IMR-90 (cell line): ENCODE results near the gene SIGLEC15. TPM values are rescaled to one million over a fixed set of nuclear protein-coding genes. Genes with fewer than 3 reads are reported as not detected.
A peak's percentile ranks its signal among the peaks of the same experiment; 100 is the strongest.
"Not testable (repeated sequence)": the region's sequence is repeated elsewhere in the genome, so short reads cannot be mapped to it uniquely, and the experiment has no call there.

ENCODE experiments used
- ATAC-seq: fragments of 200-7000 bp; cut with Tn5 transposase; 2 replicates; pipeline ENCODE4 v1.9.1; 2020; ENCODE audit warnings: low read depth, mild to moderate bottlenecking, moderate library complexity
- BruUV-seq: library from RNA; stranded (reverse); fragments of 400-500 nt; replicated peaks from 2 replicates; lab custom pipeline; 2021; lab: Mats Ljungman, UMichigan
- CTCF ChIA-PET: fragments of 300-600 bp; formaldehyde crosslinking; extraction: SDS; loops from one replicate; lab custom pipeline; 2021; ENCODE audit warnings: antibody characterized with exemption; lab: Yijun Ruan, JAX
- POLR2A ChIA-PET: fragments of 300-600 bp; sonication (Branson Sonifier 250); formaldehyde crosslinking; loops from one replicate; lab custom pipeline; 2022; ENCODE audit warnings: antibody characterized with exemption; ENCODE audit not compliant: unreplicated experiment; lab: Charles Lee
- DNase-seq: peaks from one replicate; pipeline ENCODE4 v3.0.0; 2013
- H2AFZ ChIP-seq: replicated peaks from 2 replicates; pipeline ENCODE3; 2013; ENCODE audit warnings: low read length, mild to moderate bottlenecking; ENCODE audit not compliant: poor library complexity
- H2AK5ac ChIP-seq: 2 replicates; pipeline ENCODE4 v1.6.1; 2013; ENCODE audit warnings: low read depth, low read length, inconsistent platforms
- H2AK9ac ChIP-seq: replicated peaks from 2 replicates; pipeline ENCODE3; 2013; ENCODE audit warnings: mild to moderate bottlenecking, low read depth, low read length, moderate library complexity; ENCODE audit not compliant: poor library complexity
- H2BK120ac ChIP-seq: 2 replicates; pipeline ENCODE4 v1.6.1; 2013; ENCODE audit warnings: low read depth, low read length, inconsistent platforms
- H2BK15ac ChIP-seq: 3 replicates; pipeline ENCODE4 v1.6.1; 2013; ENCODE audit warnings: low read depth, low read length, inconsistent platforms
- H2BK20ac ChIP-seq: 2 replicates; pipeline ENCODE4 v1.6.1; 2013; ENCODE audit warnings: low read depth, mild to moderate bottlenecking, inconsistent platforms, low read length, moderate library complexity
- H2BK5ac ChIP-seq: 2 replicates; pipeline ENCODE4 v1.6.1; 2013; ENCODE audit warnings: mild to moderate bottlenecking, low read depth, low read length, inconsistent platforms; ENCODE audit not compliant: poor library complexity, severe bottlenecking
- H3K14ac ChIP-seq: replicated peaks from 2 replicates; pipeline ENCODE4 v1.6.1; 2013; ENCODE audit warnings: low read depth, low read length, inconsistent platforms
- H3K18ac ChIP-seq: 2 replicates; pipeline ENCODE4 v1.6.1; 2013; ENCODE audit warnings: low read depth, low read length, control low read depth
- H3K23ac ChIP-seq: 2 replicates; pipeline ENCODE4 v1.6.1; 2013; ENCODE audit warnings: low read depth, low read length, inconsistent platforms
- H3K27ac ChIP-seq: 2 replicates; pipeline ENCODE4 v1.5.1; 2013; ENCODE audit warnings: mild to moderate bottlenecking, control low read depth, low read length; ENCODE audit not compliant: insufficient read depth
- H3K27me3 ChIP-seq: 2 replicates; pipeline ENCODE4 v1.6.1; 2013; ENCODE audit warnings: low read length; ENCODE audit not compliant: control insufficient read depth, insufficient read depth
- H3K36me3 ChIP-seq: 2 replicates; pipeline ENCODE4 v1.6.1; 2013; ENCODE audit warnings: low read length, mixed read lengths; ENCODE audit not compliant: control insufficient read depth, insufficient read depth
- H3K4ac ChIP-seq: 2 replicates; pipeline ENCODE4 v1.6.1; 2013; ENCODE audit warnings: low read depth, low read length, inconsistent platforms
- H3K4me1 ChIP-seq: 2 replicates; pipeline ENCODE4 v1.6.1; 2013; ENCODE audit warnings: low read length, mixed read lengths; ENCODE audit not compliant: control insufficient read depth, insufficient read depth
- H3K4me2 ChIP-seq: 2 replicates; pipeline ENCODE4 v1.6.1; 2013; ENCODE audit warnings: low read depth, mild to moderate bottlenecking, control low read depth, low read length, moderate library complexity
- H3K4me3 ChIP-seq: 2 replicates; pipeline ENCODE4 v1.5.1; 2013; ENCODE audit warnings: low read depth, mild to moderate bottlenecking, control low read depth, low read length, moderate library complexity; ENCODE audit not compliant: insufficient read depth
- H3K56ac ChIP-seq: 2 replicates; pipeline ENCODE4 v1.6.1; 2013; ENCODE audit warnings: low read length, inconsistent platforms; ENCODE audit not compliant: insufficient read depth; ENCODE audit errors: extremely low read depth
- H3K79me1 ChIP-seq, 2 experiments: 2 replicates each; pipeline ENCODE4 v1.6.1; 2013; ENCODE audit warnings: low read length in 2 of 2, inconsistent platforms in 1 of 2, low read depth in 1 of 2
- H3K9ac ChIP-seq: 2 replicates; pipeline ENCODE4 v1.6.1; 2013; ENCODE audit warnings: low read depth, low read length, control low read depth
- H3K9me1 ChIP-seq: 2 replicates; pipeline ENCODE4 v1.6.1; 2013; ENCODE audit warnings: low read length, inconsistent platforms; ENCODE audit not compliant: insufficient read depth
- H3K9me3 ChIP-seq: 2 replicates; pipeline ENCODE4 v1.6.1; 2013; ENCODE audit warnings: low read length; ENCODE audit not compliant: control insufficient read depth, insufficient read depth
- H4K20me1 ChIP-seq: 2 replicates; pipeline ENCODE4 v1.6.1; 2013; ENCODE audit warnings: low read length, inconsistent platforms; ENCODE audit not compliant: insufficient read depth
- H4K5ac ChIP-seq: 2 replicates; pipeline ENCODE4 v1.6.1; 2013; ENCODE audit warnings: mild to moderate bottlenecking, low read depth, low read length, control low read depth
- H4K8ac ChIP-seq, 2 experiments: 2 replicates each; pipeline ENCODE4 v1.6.1; 2013; ENCODE audit warnings: low read depth in 2 of 2, low read length in 2 of 2, control low read depth in 1 of 2, inconsistent platforms in 1 of 2
- H4K91ac ChIP-seq: 2 replicates; pipeline ENCODE4 v1.6.1; 2013; ENCODE audit warnings: low read depth, low read length, inconsistent platforms; ENCODE audit not compliant: insufficient read depth
- WGBS, 2 experiments: methylation state at CpG; one replicate each; pipeline versions ENCODE4 v1.1.5 to v1.1.7; 2013; ENCODE audit warnings: missing lambda C conversion rate in 2 of 2; ENCODE audit not compliant: insufficient read length in 1 of 2; ENCODE audit errors: extremely low coverage in 2 of 2; 5-methylcytosine and 5-hydroxymethylcytosine counted together
- dilution Hi-C: fragments of 300-500 bp; cut with HindIII; formaldehyde crosslinking; loops from one replicate; pipeline ENCODE4 v1.14.3; 2018; ENCODE audit warnings: low sequenced_read_pairs; ENCODE audit not compliant: unreplicated experiment
- in situ Hi-C: fragments of 300-500 bp; cut with MboI; formaldehyde crosslinking; loops from 3 replicates; pipeline ENCODE4 v1.14.3; 2019; ENCODE audit warnings: low sequenced_read_pairs, inconsistent platforms, mixed read lengths
- intact Hi-C: fragments of 100-400 bp; cut with micrococcal nuclease; formaldehyde crosslinking; loops from 2 replicates; pipeline ENCODE4 v1.10.0; 2022
- polyA plus RNA-seq, 3 experiments: library from polyadenylated mRNA; depleted of rRNA; stranded (reverse); fragments of >200 nt; gene quantifications; 2 replicates each; pipeline ENCODE4 v1.2.3, GENCODE V29; 2012; ENCODE audit warnings: low replicate concordance in 1 of 3
- total RNA-seq: library from RNA; depleted of rRNA; stranded (reverse); fragments of >200 nt; gene quantifications from 2 replicates; pipeline ENCODE4 v1.2.3, GENCODE V29; 2012

SIGLEC15 gene
- total and polyA plus RNA-seq, 2 of the 4 experiments (the other 2 are of a cell fraction): 1.1 to 1.8 TPM

DNA sequence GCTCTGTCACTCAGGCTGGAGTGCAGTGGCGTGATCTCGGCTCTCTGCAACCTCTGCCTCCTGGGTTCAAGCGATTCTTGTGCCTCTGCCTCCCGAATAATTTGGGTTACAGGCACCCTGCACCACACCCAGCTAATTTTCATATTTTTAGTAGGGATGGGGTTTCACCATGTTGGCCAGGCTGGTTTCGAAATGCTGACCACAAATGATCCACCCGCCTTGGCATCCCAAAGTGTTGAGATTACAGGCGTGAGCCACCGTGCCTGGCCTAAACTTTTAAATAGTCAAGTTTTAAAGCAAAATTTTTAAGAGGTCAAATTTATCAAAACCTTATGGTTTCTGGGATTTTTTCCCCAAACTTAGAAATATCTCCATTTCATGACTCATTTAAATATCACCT, 6.7 kb upstream of the SIGLEC15 start:
- H3K23ac ChIP-seq, H3K56ac ChIP-seq, H2AK5ac ChIP-seq, H3K4me2 ChIP-seq, H4K5ac ChIP-seq, H2BK5ac ChIP-seq, POLR2A ChIA-PET, in situ Hi-C loops, H3K4me3 ChIP-seq, H3K9me1 ChIP-seq, H3K27me3 ChIP-seq, H2BK15ac ChIP-seq, H3K4ac ChIP-seq, intact Hi-C loops, BruUV-seq, H3K79me1 ChIP-seq, H3K36me3 ChIP-seq, H3K27ac ChIP-seq, dilution Hi-C loops, H4K20me1 ChIP-seq, H3K9me3 ChIP-seq, H3K18ac ChIP-seq, CTCF ChIA-PET, H4K8ac ChIP-seq, H2AFZ ChIP-seq, H2BK20ac ChIP-seq, H3K9ac ChIP-seq, H4K91ac ChIP-seq, DNase-seq, H2AK9ac ChIP-seq, H3K14ac ChIP-seq, H3K4me1 ChIP-seq, ATAC-seq: not testable (repeated sequence)
- peak overlapping the region; percentile 27; the same call in 1 of the 2 replicates for H2BK120ac ChIP-seq
- no CpG with 5 or more reads among the region's 8 CpGs for WGBS, 2 experiments
